GM18526 (cell line): ENCODE data around the gene CIB4.

Source experiments
- POLR2A ChIP-seq: IDR thresholded peaks from 3 replicates; pipeline ENCODE4 v1.6.1; 2011; ENCODE audit not compliant: insufficient read length; ENCODE audit errors: extremely low read depth

The CIB4 gene

GRCh38 chr2:26613241-26614215 is 27.6 kb downstream of the CIB4 start:
- TF ChIP-seq POLR2A = no peak

DNA sequence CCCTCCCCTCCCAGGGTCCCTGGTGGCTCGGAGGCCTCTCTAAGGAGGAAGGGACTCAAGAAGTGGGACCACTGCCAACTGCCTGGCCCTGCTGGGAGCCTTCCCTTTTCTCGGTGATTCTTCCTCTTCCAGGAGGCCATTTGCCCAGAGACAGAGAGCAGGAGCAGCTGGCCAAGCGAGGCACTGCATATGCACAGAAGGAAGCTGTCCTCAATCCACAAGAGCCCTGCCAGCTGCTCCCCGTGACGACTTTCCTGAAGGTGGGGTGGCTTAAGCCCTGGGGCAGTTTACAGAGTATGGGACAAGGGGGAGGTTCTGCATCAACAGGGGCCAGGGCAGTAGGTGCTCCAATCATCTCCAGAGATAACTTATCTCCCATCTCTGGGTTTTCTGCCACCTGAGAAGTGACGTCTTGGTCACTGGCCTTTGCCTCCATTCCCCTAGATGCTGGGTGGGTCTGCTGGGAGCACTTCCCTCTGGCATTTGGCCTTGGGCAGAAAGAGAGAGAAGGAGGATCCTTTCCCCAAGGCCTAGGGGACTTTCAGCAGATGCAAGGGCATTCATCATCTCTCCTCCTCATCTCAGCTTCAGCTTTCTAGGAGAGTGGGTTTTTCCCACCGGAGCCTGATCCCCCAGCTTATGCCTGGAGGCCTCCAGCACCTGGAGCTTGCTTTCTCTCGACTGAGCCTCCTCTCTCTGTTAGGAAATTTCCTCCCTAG is 28.5 kb downstream of the CIB4 start:
- no peak for TF ChIP-seq POLR2A

GRCh38 chr2:26612034-26612433 is 29.1 kb downstream of the CIB4 start:
- no peak for TF ChIP-seq POLR2A

DNA sequence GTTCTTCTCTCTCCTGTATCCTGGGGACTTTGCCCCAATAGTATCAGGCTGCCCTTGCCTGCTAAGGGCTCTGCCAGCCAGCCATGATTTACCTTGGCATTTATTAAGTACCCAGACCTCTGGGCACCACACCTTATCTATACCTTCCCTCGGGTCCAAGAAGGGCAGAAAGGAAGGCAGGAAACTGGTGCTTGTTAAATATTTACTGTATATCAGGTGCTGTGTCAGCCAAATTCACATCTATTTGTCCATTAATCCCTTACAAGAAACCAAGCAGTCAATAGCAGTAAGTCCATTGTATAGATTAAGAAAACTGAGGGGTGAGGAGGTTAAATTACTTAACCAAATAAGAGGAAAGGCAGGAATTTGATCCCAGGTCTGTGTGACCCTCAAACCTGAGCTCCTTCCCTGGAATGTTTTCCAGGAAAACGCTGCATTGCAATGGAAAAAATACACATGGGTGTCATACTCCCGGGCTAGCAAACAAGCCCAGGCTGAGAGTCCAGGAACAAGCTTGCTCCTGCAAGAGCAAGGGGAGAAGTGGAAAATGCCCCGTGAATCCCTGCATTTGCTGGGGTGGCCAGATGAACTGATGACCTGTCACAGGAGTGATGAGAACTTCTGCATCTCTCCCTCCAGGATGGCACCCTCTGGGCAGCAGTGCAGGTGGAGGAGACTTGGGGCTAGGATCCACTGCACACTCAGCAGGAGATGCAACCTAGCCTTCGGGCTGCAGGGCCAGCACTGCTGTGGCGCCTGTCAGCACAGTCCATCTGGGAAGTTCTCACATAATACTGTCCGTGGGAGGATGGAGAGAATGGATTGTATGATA is 30.4 kb downstream of the CIB4 start:
- no peak for TF ChIP-seq POLR2A

DNA sequence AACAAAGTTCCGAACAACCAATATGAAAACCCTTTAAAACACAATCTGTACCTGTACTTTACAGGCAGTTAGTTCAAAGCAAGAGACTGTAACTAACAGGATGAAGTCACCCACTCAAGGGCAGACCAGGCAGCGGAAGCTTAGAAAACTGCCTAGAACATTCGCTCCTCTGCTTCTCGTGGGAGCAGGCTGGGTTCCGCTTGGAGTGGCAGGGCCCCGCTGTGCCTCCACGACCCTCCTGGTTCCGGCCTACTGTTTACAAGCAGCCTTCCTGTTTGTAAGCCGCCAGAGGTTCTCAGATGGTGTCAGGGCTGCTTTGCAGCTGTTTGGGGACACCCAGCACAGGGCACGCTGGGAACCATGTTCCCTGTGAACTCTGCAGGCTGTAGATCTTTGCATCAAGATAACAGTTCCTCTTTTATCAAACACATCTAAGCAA is 31.3 kb downstream of the CIB4 start:
- no peak for TF ChIP-seq POLR2A

DNA sequence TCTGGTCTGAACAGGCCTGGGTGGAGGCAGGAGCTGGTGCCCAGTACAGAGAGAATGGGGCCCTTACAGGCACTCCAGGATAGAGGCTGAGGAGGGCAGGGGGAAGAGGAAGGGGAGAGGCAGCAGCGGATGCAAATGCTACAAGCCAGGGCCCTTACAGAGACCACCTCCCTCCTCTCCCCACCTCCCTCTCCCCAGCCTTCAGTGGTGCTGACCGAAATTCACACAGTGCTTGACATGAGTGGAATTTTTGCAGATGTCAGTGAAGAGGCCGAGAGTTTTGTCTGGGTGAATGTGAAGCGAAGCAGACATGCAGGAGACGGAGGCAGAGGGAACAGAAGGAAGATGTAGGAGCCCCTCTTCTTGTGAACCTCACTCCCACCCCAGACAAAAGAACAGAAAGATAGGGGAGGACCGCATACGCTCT is 31.9 kb downstream of the CIB4 start:
- TF ChIP-seq POLR2A = no peak

- TF ChIP-seq POLR2A = no peak
Observed at GRCh38 chr2:26608557-26608956, 32.6 kb downstream of the CIB4 start.

DNA sequence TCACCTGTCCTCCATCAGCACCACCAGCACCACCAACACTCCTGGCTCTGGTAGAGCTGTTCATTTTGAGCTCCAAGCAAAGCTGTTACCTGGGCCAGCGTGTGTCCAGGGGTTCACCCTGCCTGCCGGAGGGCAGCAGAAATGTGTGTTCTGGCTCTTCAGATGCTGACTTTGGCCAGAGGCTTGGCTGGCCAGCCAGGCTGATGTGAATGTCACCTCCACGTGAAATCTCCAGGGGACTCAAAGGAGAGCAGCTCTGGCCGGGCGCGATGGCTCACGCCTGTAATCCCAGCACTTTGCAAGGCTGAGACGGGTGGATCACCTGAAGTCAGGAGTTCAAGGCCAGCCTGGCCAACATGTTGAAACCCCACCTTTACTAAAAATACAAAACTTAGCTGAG is 33.5 kb downstream of the CIB4 start:
- TF ChIP-seq POLR2A = no peak

GRCh38 chr2:26606847-26607190 is 34.3 kb downstream of the CIB4 start:
- no peak for TF ChIP-seq POLR2A

- no peak for TF ChIP-seq POLR2A
Observed at GRCh38 chr2:26605999-26606846, 34.9 kb downstream of the CIB4 start.

- TF ChIP-seq POLR2A = no peak
Observed at GRCh38 chr2:26605195-26605998, 35.8 kb downstream of the CIB4 start.

DNA sequence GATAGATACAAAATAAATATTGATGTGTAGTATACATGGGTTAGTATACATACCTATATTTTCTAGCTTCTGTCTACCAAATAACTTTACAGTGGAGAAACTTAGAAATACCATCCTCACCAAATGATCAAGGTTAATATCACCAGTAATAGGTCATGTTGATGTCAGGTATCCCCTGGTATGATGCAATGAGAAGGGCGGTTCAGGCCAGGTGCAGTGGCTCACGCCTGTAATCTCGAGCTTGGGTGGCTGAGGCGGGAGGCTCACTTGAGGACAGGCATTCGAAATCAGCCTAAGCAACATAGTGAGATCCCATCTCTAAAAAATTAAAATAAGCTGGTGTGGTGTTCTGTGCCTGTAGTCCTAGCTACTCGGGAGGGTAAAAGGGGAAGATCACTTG is 38.6 kb downstream of the CIB4 start:
- no peak for TF ChIP-seq POLR2A

DNA sequence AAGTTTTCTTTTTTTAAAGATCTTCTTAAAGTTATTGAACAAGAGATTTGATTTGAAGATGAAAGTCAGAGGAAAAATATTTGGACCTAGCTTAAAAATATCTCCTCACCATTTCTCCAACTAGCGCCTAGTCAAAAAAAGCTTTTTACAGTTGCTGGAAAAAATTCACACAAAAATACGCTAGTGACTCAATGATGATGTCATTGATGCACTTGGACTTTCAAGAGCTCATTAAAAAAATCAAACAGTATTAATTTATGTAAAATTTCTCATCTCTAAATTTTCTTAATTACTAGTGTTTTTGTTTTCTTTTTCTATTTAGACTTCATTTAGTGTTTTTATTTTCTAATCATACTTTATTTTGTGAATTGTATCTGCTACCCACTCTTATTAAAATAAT is 41.8 kb downstream of the CIB4 start:
- no peak for TF ChIP-seq POLR2A

DNA sequence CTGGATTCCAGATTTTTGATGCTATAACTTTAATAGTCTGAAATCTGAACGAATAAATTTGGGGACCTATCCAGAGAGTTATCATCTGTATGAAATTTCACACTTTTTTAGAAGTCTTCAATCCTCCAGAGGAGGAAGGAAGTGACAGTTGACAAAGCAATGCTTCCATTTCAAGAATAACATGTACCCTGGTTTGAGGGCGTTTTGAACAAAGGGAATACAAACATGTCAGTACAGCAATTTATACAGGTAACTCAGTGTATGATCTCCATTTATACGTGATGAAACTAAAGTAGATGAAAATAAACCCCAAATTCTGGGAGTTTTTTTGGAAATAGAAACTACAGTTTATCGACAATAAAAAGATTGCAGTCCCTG is 42.2 kb downstream of the CIB4 start:
- no peak for TF ChIP-seq POLR2A
